Measurements from ENCODE around the gene GMPR2.
"Not testable (repeated sequence)": the region's sequence is repeated elsewhere in the genome, so short reads cannot be mapped to it uniquely, and the experiment has no call there.

The GMPR2 gene

DNA sequence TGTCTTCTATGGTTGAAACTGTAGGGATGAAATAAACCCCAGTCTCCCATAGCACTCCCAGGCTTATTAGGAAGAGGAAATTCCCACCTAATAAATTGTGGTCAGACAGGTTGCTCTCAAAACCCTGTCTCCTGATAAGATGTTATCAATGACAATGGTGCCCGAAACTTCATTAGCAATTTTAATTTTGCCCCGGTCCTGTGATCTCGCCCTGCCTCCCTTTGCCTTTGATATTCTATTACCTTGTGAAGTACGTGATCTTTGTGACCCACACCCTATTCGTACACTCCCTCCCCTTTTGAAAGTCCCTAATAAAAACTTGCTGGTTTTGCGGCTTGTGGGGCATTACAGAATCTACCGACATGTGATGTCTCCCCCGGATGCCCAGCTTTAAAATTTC, 30.2 kb upstream of the GMPR2 start:
- DNase-seq (ENCODE audit: low read depth in 2 of 2) = not testable (repeated sequence)

- not testable (repeated sequence) for DNase-seq (ENCODE audit: low read depth in 2 of 2)
These were observed 29.4 kb upstream of the GMPR2 start for GRCh38 chr14:24203249-24203886.

DNA sequence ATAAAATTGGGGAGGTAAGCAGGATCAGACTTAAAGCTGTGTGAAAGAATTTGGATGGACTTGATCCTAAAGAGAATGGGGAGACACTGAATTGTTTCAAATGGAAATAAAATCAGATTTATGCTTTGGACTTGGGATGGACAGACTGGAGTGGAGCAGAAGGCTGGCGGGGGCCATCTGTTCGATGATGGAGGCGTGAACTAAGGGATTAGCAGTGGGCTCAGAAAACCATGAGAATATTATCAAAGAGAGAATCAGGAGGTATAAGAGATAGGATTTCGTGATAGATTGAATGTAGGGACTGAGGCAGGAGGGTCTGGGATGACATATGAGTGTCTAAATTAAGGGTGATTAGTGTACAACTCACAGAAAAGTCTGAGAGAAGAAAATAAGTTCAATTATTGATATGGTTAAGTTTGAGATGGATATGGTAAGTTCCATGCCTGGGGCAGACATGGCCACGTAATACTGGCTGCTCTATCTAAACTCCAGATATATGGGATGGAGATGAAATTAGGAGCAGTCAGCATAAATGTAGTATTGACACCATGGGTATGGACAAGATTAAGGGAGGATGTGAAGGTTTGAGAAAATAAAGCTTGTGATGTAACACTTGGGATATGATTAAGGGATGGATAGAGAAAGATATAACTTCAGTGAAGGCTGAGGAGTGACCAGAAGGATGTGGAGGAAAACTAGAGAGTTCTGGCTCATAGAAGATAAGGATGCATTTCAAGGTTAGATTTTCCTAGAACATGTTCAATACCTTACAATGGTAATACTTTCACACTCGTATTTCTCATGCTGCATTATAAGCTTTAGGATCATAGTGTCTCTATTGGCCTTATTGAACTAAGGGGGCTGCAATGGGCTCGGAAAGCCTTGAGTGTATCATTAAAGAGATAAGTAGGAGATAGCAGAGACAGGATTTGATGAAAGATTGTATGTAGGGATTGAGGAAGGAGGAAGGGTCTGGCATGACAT, 28.3 kb upstream of the GMPR2 start:
- DNase-seq (ENCODE audit: low read depth in 2 of 2) = no peak

GRCh38 chr14:24206260-24207103, 26.2 kb upstream of the GMPR2 start:
- no peak for DNase-seq (ENCODE audit: low read depth in 2 of 2)

DNA sequence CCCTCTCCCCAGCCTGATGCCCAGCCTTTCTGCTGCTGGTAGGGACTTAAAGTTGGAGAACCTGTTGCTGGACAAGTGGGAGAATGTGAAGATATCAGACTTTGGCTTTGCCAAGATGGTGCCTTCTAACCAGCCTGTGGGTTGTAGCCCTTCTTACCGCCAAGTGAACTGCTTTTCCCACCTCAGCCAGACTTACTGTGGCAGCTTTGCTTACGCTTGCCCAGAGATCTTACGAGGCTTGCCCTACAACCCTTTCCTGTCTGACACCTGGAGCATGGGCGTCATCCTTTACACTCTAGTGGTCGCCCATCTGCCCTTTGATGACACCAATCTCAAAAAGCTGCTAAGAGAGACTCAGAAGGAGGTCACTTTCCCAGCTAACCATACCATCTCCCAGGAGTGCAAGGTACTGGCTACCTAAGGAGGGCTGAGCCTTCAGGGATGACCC, 25.6 kb upstream of the GMPR2 start:
- DNase-seq (ENCODE audit: low read depth in 2 of 2) = no peak

GRCh38 chr14:24207625-24208024, 25.1 kb upstream of the GMPR2 start:
- DNase-seq (ENCODE audit: low read depth in 2 of 2) = no peak

DNA sequence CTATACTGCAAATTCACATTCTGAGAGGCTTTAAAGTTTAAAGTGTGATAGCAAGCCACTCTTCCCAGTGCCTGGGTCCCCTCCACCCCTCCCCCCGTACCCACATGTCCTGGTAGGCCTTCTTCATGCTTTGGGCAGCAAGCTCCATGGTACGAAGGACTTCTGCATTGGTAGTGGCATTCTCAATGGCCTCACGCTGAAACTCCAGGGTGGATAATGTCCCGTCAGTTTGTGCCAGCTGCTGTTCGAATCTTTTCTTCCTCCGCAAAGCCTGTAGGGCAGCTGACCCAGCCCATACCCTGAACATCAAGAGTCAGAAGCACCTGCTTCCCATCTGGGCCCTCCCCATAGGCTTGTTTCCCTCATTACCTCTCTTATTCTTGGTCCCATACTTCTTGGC, 21.4 kb upstream of the GMPR2 start:
- no peak for DNase-seq (ENCODE audit: low read depth in 2 of 2)

DNA sequence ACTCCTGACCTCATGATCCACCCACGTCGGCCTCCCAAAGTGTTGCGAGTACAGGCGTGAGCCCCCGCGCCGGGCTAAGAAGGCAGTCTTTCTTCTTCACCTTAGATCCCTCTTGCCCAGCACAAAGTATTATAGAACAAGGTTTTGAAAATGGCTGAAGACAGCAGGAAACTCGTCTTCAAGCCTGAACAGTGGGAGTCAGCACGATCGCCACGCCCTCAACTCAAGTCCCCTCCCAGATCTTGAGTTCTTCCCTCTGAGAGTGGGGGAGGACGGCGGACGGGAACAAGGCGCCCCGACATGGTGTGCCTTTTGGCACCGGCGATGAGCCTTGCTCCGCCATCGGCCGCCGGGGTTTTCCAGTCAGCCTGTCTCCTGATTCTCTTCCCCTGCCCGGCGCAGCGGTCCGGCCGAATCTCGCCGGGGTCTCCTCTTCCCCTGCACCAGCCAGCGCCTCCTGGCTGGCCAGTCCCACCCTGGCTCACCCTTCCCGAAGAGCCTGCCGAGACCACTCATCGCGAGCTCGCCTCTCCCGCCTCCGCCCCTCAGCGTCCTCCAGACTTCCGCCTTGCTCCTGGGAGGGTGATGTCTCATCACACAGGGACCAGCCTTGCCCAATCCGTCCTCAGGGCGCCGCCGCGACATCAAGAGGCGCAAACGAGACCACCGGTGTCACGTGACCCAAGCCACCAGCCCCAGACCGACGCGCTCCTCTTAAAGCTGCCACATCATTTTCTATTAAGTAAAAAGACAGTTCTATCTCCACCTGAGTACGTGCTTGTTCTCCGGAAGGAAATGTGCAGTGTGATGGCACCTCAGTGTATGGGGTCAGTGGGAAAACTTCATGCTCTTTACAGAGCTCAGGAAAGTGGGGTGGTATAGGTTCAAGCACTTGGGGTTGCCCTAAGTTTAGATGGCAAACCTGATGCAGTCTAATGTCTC, 19.5 kb upstream of the GMPR2 start, which contains the start of gene CHMP4A:
Gene CHMP4A, minus strand, starts transcription at position 565 of the 942 bp plus-strand sequence. Its CDS starts 49 bp downstream, at position 516.
- peak; percentile 92 to 95 for DNase-seq (ENCODE audit: low read depth in 2 of 2)

DNA sequence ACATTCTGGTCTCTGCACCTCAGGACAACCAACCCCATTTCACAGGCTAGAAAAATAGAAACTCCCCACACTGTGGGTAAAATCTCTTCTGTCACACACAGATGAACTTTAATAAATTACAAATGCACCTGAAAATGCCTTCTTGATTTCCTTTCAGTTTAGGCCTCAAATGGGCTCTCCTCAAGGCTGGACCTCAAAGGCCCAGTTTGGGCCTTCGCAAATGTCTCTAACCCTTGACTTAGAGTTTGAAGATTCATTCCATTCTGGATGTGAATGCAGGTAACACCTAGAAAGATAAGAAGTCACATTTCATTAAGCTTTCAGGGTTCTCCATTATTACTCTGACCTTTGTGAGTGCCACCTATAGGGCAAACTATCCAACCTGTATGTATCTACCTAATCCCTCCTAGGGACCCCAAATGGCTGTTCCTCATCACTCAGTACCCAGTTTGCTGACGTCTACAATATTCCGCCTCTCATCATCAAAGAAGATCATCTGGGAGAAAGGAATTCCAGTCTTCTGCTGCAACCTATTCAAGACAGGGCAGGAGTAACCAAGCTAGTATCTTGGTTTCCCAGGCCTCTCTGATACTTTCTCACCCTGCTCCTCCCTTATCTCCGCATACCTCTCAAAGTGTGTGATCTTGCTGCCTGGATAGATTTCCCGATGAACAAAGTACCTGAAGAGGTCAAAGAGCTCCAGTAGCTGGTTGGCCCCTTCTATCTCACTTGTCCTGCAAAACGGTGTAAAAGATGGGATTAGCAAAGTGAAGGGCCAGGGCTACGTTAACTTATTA, 18.7 kb upstream of the GMPR2 start:
- no peak for DNase-seq (ENCODE audit: low read depth in 2 of 2)

- DNase-seq (ENCODE audit: low read depth in 2 of 2) = peak; percentile 68 to 77
These were observed 17.0 kb upstream of the GMPR2 start, which contains the start of gene MDP1 for GRCh38 chr14:24215495-24216344. Gene MDP1 (minus strand): TSS chr14:24216066. CDS start chr14:24215955, 111 bp downstream.

GRCh38 chr14:24216345-24216699, 16.4 kb upstream of the GMPR2 start:
- no peak for DNase-seq (ENCODE audit: low read depth in 2 of 2)

DNA sequence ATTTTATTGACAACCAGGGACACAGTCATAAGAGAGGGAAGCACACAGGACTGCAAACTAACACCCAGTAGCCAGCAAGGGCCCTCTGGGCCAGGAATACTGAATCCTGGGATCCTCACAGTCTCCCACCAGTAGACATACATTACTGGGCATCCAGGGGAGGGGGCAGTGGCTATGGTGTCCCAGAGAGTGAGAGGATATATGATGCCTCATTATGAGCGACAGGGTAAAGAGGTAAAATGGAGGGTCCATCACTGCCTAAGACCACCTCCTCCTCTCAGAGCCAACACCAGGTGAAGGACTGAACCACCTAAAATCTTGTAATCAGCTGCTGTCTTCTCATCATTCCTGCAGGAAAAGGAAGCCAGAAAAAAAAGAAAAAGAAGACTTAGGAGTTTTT, 15.9 kb upstream of the GMPR2 start:
- not testable (repeated sequence) for DNase-seq (ENCODE audit: low read depth in 2 of 2)

GRCh38 chr14:24219080-24219479, 13.6 kb upstream of the GMPR2 start:
- no peak for DNase-seq (ENCODE audit: low read depth in 2 of 2)

DNA sequence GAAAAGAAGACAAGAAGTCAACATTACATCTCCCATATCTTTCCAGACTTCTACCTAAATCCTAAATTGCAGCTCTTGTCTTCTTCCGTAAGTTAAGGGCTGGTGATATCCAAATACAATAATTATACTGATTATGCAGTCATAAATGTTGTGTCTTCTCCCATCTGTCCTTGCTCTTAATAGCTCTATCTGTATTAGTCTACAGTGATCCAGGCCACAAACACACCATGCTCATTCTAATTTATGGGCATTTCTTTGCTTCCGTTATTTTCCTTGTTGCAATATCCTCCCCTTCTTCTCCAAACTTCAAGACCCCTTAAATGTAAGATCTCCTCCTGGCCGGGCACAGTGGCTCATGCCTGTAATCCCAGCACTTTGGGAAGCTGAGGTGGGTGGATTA, 13.2 kb upstream of the GMPR2 start:
- DNase-seq (ENCODE audit: low read depth in 2 of 2) = no peak

DNA sequence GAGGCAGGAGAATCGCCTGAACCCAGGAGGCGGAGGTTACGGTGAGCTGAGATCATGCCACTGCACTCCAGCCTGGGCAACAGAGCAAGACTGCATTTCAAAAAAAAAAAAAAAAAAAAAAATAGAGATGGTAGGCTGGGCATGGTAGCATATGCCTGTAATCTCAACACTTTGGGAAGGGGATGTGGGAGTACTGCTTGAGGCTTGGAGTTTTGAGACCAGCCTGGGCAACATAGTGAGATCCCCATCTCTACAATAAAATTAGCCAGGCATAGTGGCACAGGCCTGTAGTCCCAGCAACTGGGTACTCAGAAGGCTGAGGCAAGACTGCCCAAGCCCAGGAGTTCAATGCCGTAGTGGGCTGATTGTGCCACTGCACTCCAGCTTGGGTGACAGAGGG, 9.7 kb upstream of the GMPR2 start:
- not testable (repeated sequence) for DNase-seq (ENCODE audit: low read depth in 2 of 2)

DNA sequence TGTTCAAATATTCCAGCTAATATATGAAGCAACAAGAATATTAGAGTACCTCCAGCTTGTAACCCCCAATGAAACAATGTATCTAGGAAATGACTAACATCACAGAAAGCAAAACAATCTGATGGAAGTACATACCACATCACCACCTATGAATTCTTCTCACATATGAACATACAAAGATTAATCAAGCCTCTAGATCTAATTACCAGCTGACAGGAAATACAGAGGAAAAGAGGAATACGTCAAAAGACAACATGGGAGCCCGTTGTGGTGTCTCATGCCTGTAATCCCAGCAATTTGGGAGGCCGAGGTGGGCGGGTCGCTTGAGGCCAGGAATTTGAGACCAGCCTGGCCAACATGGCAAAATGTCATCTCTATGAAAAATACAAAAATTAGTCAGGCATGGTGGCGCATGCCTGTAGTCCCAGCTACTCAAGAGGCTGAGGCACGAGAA, 8.1 kb upstream of the GMPR2 start:
- no peak for DNase-seq (ENCODE audit: low read depth in 2 of 2)

DNA sequence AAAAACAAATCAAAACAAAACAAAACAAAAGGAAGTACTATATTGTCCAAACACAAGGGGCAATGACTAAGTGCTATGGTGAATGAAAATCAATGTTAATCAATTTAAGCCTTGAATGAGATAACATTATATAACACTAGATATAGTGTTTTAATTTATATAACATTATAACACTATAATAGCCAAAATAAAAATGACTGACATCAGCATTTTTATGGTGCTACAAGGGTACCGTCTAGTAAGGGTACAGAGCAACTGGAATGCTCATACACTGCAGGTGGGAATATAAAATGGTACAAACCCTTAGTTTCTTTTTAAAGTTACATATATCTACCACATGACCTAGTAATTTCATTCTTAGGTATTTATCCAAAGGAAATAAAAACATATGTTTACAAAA, 6.3 kb upstream of the GMPR2 start:
- no peak for DNase-seq (ENCODE audit: low read depth in 2 of 2)

GRCh38 chr14:24228902-24229301, 3.8 kb upstream of the GMPR2 start:
- DNase-seq (ENCODE audit: low read depth in 2 of 2) = no peak
